Dermis microvascular lymphatic vessel endothelial cell (primary cell): ENCODE data around the gene CDC42EP1. TPM values are rescaled to one million over a fixed set of nuclear protein-coding genes. Genes with fewer than 3 reads are reported as not detected.
"Not testable (repeated sequence)": the region's sequence is repeated elsewhere in the genome, so short reads cannot be mapped to it uniquely, and the experiment has no call there.

Experiments used
- DNase-seq, 2 donors: peaks; one replicate each; pipeline versions ENCODE4 v3.0.0 to v3.0.0-alpha.2; 2010; ENCODE audit warnings: low read depth in 2 of 2
- total RNA-seq: library from RNA; depleted of rRNA; stranded (reverse); fragments of >200 nt; gene quantifications from 2 replicates; pipeline ENCODE4 v1.2.1, GENCODE V29; 2014

CDC42EP1 gene
- total RNA-seq, 1 donor from 2014 or later = 6.8 TPM

GRCh38 chr22:37581504-37581903 lies 21.2 kb downstream of the CDC42EP1 start:
- DNase-seq = no peak

DNA sequence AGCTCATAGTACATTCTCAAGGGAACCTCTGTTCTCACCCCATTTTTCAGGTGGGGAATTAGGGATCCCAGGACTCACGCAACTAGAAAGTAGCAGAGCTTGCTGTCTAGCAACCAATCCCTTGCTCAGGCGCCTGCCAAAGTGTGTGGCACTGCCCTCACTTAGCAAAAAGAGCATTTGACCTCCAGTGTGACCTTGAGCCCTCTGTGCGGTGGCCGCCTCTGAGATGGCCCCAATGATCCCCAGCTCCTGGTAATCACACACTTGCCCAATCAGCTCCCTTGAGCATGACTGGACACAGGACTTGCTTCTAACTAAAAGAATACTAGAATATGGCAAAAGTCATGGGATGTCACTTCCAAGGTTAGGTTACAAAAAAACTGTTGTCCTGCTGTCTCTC lies 22.2 kb downstream of the CDC42EP1 start:
- no peak for DNase-seq

GRCh38 chr22:37588546-37589215 lies 28.4 kb downstream of the CDC42EP1 start:
- DNase-seq = no peak

DNA sequence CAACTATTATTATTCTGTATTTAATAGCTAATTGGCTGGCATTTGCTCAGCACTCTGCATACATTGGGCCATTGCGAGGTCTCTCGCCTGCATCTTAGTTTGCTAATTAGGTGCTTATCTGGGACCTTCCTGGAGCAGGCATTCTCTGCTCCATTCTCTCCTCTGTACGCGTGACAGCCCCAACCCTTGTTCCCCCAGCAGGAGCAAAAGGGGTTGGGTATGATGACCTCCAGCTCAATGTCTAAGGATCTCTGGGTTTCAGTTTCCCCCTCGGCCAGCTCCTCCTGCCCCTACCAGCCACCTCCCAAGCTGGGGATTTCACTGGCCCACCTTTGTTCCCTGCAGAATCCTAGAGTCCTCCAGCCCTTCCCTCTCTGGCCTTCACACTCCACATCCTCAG lies 29.4 kb downstream of the CDC42EP1 start:
- no peak for DNase-seq

GRCh38 chr22:37591081-37591480 lies 30.8 kb downstream of the CDC42EP1 start:
- DNase-seq = not testable (repeated sequence)

GRCh38 chr22:37591823-37592404 lies 31.6 kb downstream of the CDC42EP1 start:
- DNase-seq = no peak

- no peak for DNase-seq
These were observed 34.0 kb downstream of the CDC42EP1 start for GRCh38 chr22:37594237-37594636.

GRCh38 chr22:37599153-37599552 lies 38.9 kb downstream of the CDC42EP1 start:
- no peak for DNase-seq

DNA sequence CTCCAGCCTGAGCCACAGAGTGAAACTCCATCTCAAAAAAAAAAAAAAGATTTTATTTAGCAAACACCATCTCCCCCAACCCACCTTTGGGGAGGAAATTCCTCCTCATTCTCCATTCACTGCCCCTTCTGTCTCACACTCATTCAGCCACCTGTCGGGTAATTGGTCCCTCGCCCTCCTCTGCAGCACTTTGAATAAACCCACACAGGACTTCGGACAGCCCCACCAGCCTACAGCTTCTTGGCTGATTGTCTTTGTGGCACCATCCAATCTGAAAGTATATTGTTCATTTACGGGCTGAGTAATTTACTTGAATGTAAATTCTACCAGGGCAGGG lies 40.9 kb downstream of the CDC42EP1 start:
- DNase-seq = no peak

DNA sequence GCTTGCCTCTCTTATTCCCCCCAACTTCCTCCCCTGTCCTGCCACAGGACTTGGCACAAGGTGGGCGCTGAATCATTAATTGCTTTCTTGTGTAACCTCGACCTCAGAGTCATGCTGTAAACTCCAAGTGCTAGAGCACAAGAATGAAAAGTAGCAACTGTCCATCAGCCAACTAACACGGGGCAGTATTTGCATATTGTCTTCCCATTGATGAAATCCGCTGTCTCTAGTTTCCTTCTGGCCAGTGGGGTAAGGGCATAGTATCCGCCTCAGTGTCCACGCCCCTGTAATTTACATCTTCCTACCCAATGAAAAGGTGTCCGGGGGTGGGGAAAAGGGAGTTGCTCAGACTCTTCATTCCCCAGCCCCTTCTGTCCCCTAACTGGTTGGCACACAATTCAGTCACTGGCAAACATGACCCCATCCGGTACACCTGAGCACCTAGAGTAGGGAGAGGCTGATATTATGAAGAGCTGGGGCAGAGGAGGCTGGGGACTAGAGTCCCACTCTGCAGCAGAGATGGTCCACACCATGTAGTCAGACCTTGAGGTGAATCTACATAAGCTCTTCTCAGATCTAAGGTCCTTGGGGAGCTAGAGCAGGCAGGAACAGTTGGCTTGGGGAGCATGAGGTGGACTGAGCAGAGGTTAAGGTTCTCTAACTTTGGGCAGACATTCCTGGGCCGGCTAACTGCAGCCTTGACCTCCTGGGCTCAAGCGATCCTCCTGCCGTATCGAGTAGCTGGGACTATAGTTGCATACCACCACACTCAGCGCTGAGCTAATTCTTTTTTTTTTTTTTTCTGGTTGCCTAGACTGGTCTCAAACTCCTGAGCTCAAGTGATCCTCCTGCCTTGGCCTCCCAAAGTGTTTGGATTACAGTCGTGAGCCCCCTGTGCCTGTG lies 41.5 kb downstream of the CDC42EP1 start:
- DNase-seq = peak in 1 of 2 donors; percentile 55

DNA sequence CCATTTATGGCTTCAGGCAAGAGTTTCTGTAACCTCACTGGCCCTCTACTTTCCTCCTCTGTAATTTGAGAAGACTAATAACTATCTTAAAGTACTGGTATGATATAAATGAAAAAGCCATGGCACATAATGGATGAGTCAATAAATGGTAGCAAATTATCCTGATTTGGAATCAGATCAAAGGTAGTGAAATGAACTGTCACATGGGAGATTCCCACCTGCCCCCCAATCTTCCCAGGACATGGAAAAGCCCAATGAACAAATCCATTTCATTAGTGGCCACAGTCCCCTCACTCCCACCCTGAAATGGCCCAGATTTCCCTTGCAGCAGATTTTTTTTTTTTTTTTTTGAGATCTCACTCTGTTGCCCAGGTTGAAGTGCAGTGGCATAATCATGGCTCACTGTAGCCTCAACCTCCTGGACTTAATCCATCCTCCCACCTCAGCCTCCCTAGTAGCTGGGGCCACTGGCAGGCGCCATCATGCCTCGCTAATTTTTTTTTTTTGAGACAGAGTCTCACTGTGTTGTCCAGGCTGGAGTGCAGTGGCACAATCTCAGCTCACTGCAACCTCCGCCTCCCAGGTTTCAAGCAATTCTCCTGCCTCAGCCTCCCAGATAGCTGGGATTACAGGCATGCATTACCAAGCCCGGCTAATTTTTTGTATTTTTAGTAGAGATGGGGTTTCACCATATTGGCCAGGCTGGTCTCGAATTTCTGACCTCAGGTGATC lies 42.4 kb downstream of the CDC42EP1 start:
- not testable (repeated sequence) for DNase-seq

DNA sequence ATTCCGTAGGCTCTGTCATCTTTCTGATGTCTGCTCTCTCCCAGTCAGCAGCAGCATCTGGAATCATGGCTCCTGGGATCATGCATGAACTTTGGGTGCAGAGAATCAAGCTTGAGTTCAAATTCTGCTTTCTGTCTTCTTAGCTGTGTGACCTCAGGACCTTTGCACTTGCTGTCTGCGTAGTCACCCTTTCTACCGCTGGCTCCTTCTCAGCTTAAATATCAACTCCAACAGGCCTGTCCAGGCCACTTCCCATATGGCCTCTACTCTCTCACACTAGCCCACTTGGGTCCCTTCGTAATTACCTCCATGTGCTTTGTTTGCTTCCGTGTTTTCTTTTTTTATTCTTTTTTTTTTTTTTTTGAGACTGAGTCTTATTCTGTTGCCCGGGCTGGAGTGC lies 43.8 kb downstream of the CDC42EP1 start:
- no peak for DNase-seq

DNA sequence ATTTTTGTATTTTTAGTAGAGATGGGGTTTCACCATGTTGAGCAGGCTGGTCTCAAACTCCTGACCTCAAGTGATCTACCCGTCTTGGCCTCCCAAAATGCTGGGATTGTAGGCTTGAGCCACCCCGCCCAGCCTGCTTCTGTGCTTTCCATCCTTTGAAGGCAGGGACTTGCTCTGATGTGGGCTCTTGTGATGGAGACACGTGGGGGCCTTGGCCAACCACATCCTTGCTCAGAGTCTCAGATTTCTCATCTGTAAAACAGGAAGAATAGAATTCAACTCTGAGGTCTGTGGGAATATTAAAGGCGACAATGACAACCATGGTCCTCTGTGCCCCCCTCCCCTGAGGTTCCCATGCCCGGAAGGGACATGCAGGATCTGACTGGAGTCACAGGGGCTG lies 44.6 kb downstream of the CDC42EP1 start:
- DNase-seq = no peak

DNA sequence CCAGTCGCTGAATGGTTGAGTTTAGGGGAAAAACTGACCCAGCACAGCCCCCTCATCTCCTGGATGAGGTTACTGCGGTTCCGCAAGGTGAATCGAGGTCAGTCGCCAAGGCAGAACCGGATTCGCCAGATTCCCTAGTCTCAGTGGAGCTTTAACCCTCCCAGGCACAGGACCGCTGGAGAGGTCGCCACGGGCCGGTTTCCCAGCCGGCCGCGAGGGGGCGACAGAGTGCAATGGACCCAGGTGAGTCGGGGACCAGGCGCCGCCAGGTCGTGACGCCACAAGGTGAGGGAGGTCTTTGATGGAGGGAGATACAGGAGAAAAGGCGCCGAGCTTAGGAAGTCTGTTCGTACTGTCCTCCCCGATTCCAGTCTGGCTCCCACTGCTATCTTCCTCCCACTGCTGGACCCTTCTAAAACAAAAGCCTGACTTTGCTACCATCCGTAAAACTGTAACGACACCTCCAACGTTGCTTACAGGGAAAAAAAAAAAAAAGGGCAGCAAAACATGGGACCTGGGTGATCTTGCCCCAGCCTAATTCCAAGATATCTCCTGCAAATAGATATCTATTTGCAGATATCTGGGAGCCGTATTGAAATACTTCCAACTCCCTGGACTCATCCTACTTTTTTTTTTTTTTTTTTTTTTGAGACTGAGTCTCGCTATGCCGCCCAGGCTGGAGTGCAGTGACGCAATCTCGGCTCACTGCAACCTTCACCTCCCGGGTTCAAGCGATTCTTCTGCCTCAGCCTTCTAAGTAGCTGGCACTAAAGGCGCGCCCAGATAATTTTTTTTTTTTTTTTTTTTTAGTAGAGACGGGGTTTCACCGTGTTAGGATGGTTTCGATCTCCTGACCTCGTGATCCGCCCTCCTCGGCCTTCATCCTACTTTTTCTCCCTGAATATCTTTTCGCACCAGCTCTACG lies 47.0 kb downstream of the CDC42EP1 start:
- DNase-seq = peak; percentile 26 to 68

GRCh38 chr22:37607935-37608476 lies 47.7 kb downstream of the CDC42EP1 start:
- no peak for DNase-seq

- peak; percentile 97 to 98 for DNase-seq
These were observed 48.4 kb downstream of the CDC42EP1 start, which contains the start of gene GGA1 for GRCh38 chr22:37608477-37609239. TSS of gene GGA1 (plus strand) at chr22:37608834. CDS start at chr22:37608861, 27 bp downstream.

- DNase-seq = peak in 1 of 2 donors; percentile 12
These were observed 49.2 kb downstream of the CDC42EP1 start for GRCh38 chr22:37609240-37610152.

- DNase-seq = not testable (repeated sequence)
These were observed 49.8 kb downstream of the CDC42EP1 start for GRCh38 chr22:37610153-37610475.
